Transverse colon (tissue), 4 donors: ENCODE results near the gene PHF20. TPM values are rescaled to one million over a fixed set of nuclear protein-coding genes. Genes with fewer than 3 reads are reported as not detected.

Source experiments
- DNase-seq: peaks from one replicate; pipeline ENCODE4 v3.0.0-alpha.2; 2019
- H3K27ac ChIP-seq, 4 donors: fragments of 200-600 bp; sonication (generic); 2 replicates each; pipeline ENCODE4 v1.5.1; 2016 to 2018; ENCODE audit warnings: inconsistent platforms in 4 of 4
- H3K27me3 ChIP-seq: fragments of 200-600 bp; sonication (generic); 2 replicates; pipeline ENCODE4 v1.5.1; 2017; ENCODE audit warnings: inconsistent platforms
- H3K36me3 ChIP-seq, 4 donors: fragments of 200-600 bp; sonication (generic); 2 replicates each; pipeline ENCODE4 v1.5.1; 2017 to 2019; ENCODE audit warnings: inconsistent platforms in 4 of 4
- H3K4me1 ChIP-seq, 4 donors: fragments of 200-600 bp; sonication (generic); 2 replicates each; pipeline ENCODE4 v1.5.1; 2017 to 2020; ENCODE audit warnings: inconsistent platforms in 4 of 4
- H3K4me3 ChIP-seq, 4 donors: fragments of 200-600 bp; sonication (generic); 1 replicate in 1 of 4; 2 replicates in 3 of 4; pipeline versions ENCODE4 v1.5.1 to v1.6.1; 2017 to 2019; ENCODE audit warnings: inconsistent platforms in 4 of 4
- H3K9me3 ChIP-seq, 2 donors: fragments of 200-600 bp; sonication (generic); 2 replicates each; pipeline ENCODE4 v1.5.1; 2017 to 2019; ENCODE audit warnings: inconsistent platforms in 2 of 2
- CTCF ChIP-seq, 5 experiments: fragments of 200-600 bp in 3 of 5; fragments of 450-650 bp in 2 of 5; sonication (generic) in 3 of 5; IDR thresholded peaks; 1 replicate in 2 of 5; 2 replicates in 3 of 5; pipeline ENCODE4 v1.5.1; 2016 to 2017; ENCODE audit warnings: antibody characterized with exemption in 5 of 5, inconsistent platforms in 3 of 5, mild to moderate bottlenecking in 2 of 5, moderate library complexity in 1 of 5
- EP300 ChIP-seq: sonication (generic); formaldehyde crosslinking; IDR thresholded peaks from one replicate; pipeline ENCODE4 v1.6.1; 2017; ENCODE audit warnings: antibody characterized with exemption, low read depth
- POLR2A ChIP-seq: fragments of 450-650 bp; IDR thresholded peaks from one replicate; pipeline ENCODE4 v1.6.1; 2016; ENCODE audit warnings: antibody characterized with exemption, mild to moderate bottlenecking, moderate library complexity
- POLR2AphosphoS5 ChIP-seq, 3 donors: sonication (generic); formaldehyde crosslinking; IDR thresholded peaks; one replicate each; pipeline ENCODE4 v1.6.1; 2016; ENCODE audit warnings: antibody characterized with exemption in 3 of 3
- WGBS, 2 donors: methylation state at CpG; one replicate each; pipeline ENCODE4 v1.1.5; 2018; ENCODE audit warnings: low coverage in 1 of 2; 5-methylcytosine and 5-hydroxymethylcytosine counted together
- in situ Hi-C, 4 donors: fragments of 200-750 bp; cut with MboI; loops; one replicate each; pipeline versions ENCODE4 v1.15.0 to v1.15.1; 2017; ENCODE audit warnings: low sequenced_read_pairs in 3 of 4, low pct_ligation_motif_present in 1 of 4, low pct_unique_long_range_greater_than_20kb in 1 of 4
- intact Hi-C: fragments of 100-400 bp; cut with DNase I; formaldehyde crosslinking; loops from one replicate; pipeline ENCODE4 v1.15.1; 2023; ENCODE audit warnings: low total_unique reads
- total RNA-seq, 4 donors: library from RNA; depleted of rRNA; stranded (reverse); fragments of >200 nt; gene quantifications; one replicate each; pipeline ENCODE4 v1.1.0, GENCODE V29; 2016

Gene PHF20
- total RNA-seq, 4 donors from 2014 or later, result 20.6 to 88.6 (median 43.1) TPM

- Histone ChIP-seq H3K36me3 (peaks cover 0 to 10% (median 0%) of the 10 kb centered on the region in 4 donors), H3K27ac (no peak overlapping the region), H3K4me3 (no peak overlapping the region), H3K4me1 (no peaks in the 10 kb centered on the region), H3K9me3 (no peaks in the 10 kb centered on the region), H3K27me3 (no peaks in the 10 kb centered on the region)
- WGBS, 2 donors, result 89% methylated on average over 4 of the region's 4 CpGs
- in situ Hi-C loops, result no loop called here
- intact Hi-C loops, result no loop called here
- DNase-seq, result no peak
- TF ChIP-seq POLR2A (no peak), CTCF (IDR thresholded peaks at IDR 0.05) (no peak), POLR2AphosphoS5 (IDR thresholded peaks at IDR 0.05) (no peak), EP300 (no peak)
These were observed 85.1 kb downstream of the PHF20 start for GRCh38 chr20:35856866-35857265.

- Histone ChIP-seq H3K4me3 (no peak overlapping the region), H3K27ac (no peak overlapping the region), H3K9me3 (no peaks in the 10 kb centered on the region), H3K27me3 (no peaks in the 10 kb centered on the region), H3K36me3 (no peaks in the 10 kb centered on the region), H3K4me1 (peaks cover 0 to 4% (median 3%) of the 10 kb centered on the region in 4 donors)
- 71 to 83% methylated on average over 1 of the region's 1 CpG for WGBS, 2 donors
- no peak for TF ChIP-seq POLR2AphosphoS5 (IDR thresholded peaks at IDR 0.05)
- TF ChIP-seq EP300, result no peak
- no peak for TF ChIP-seq POLR2A
- TF ChIP-seq CTCF (IDR thresholded peaks at IDR 0.05), result no peak
- in situ Hi-C loops (no loop called here), intact Hi-C loops (no loop called here)
- DNase-seq, result no peak
These were observed 94.8 kb downstream of the PHF20 start for GRCh38 chr20:35866418-35867202.

- intact Hi-C loops, result loop anchor here (10.0 kb wide), 1 partner anchor 126 kb away; the partner anchor contains the start of gene RBM39
- H3K36me3 ChIP-seq, result no peaks in the 10 kb centered on the region
- H3K4me1 ChIP-seq, result peaks cover 0 to 5% (median 3%) of the 10 kb centered on the region in 4 donors
- no peak for DNase-seq
- H3K27me3 ChIP-seq, result no peaks in the 10 kb centered on the region
- 76 to 91% methylated on average over 3 to 7 of the region's 7 CpGs for WGBS, 2 donors
- peak overlapping the region in 3 of 4 donors; percentile 35 to 61 (median 56) for H3K27ac ChIP-seq
- no peaks in the 10 kb centered on the region for H3K9me3 ChIP-seq
- no peak for TF ChIP-seq POLR2A
- no peak for TF ChIP-seq POLR2AphosphoS5 (IDR thresholded peaks at IDR 0.05)
- no peak for TF ChIP-seq CTCF (IDR thresholded peaks at IDR 0.05)
- no peak for TF ChIP-seq EP300
- H3K4me3 ChIP-seq, result no peak overlapping the region
- in situ Hi-C loops, result no loop called here
These were observed 98.9 kb downstream of the PHF20 start for GRCh38 chr20:35870541-35871258.

GRCh38 chr20:35871259-35871771, 99.5 kb downstream of the PHF20 start:
- peak; percentile 11 for DNase-seq
- H3K27ac ChIP-seq, result peak overlapping the region; percentile 21 to 61 (median 46)
- no peaks in the 10 kb centered on the region for H3K36me3 ChIP-seq
- intact Hi-C loops, result loop anchor here (10.0 kb wide), 1 partner anchor 127 kb away; the partner anchor contains the start of gene RBM39
- in situ Hi-C loops, result no loop called here
- WGBS, 2 donors, result 35 to 58% methylated on average over 4 to 5 of the region's 5 CpGs
- no peak overlapping the region for H3K4me3 ChIP-seq
- no peaks in the 10 kb centered on the region for H3K9me3 ChIP-seq
- no peak for TF ChIP-seq EP300
- TF ChIP-seq CTCF (IDR thresholded peaks at IDR 0.05), result no peak
- TF ChIP-seq POLR2A, result no peak
- TF ChIP-seq POLR2AphosphoS5 (IDR thresholded peaks at IDR 0.05), result no peak
- peaks cover 0 to 5% (median 3%) of the 10 kb centered on the region in 4 donors for H3K4me1 ChIP-seq
- H3K27me3 ChIP-seq, result no peaks in the 10 kb centered on the region
